Mesenteric fat pad (tissue), 1 donor: Measurements from ENCODE around the gene EVPLL. TPM values are rescaled to one million over a fixed set of nuclear protein-coding genes. Genes with fewer than 3 reads are reported as not detected.
"Not testable (repeated sequence)": the region's sequence is repeated elsewhere in the genome, so short reads cannot be mapped to it uniquely, and the experiment has no call there.

Source experiments
- DNase-seq: peaks from one replicate; pipeline ENCODE4 v3.0.0-alpha.2; 2020; ENCODE audit warnings: low spot score
- microRNA-seq: library from miRNA; unstranded; fragments of <30 nt; microRNA quantifications from one replicate; pipeline ENCODE4 v1.2.0, GENCODE V29; 2020; ENCODE audit warnings: borderline number of aligned reads
- total RNA-seq: library from RNA; stranded (reverse); fragmentation: NEBNext Ultra II Directional; extraction: Animal tissue kit (Norgen Biotek cat#: 25700); gene quantifications from one replicate; pipeline ENCODE4 v1.2.1, GENCODE V29; 2021
- donor health status: DM: yes; HTN: yes; CAD: no.

EVPLL gene
- total RNA-seq, 1 donor from 2014 or later, result 0.22 TPM

- not testable (repeated sequence) for DNase-seq
Observed at GRCh38 chr17:18422464-18422863, 44.9 kb downstream of the EVPLL start.

GRCh38 chr17:18423015-18423414 lies 45.4 kb downstream of the EVPLL start:
- DNase-seq, result not testable (repeated sequence)

GRCh38 chr17:18425593-18425992 lies 48.0 kb downstream of the EVPLL start:
- not testable (repeated sequence) for DNase-seq

GRCh38 chr17:18426639-18427038 lies 49.1 kb downstream of the EVPLL start:
- not testable (repeated sequence) for DNase-seq

GRCh38 chr17:18432206-18432605 lies 54.6 kb downstream of the EVPLL start:
- not testable (repeated sequence) for DNase-seq

Small RNA genes lying within 50 kb of the gene (microRNA-seq; reads per million reads assigned to microRNA genes)
- not detected for gene MIR6778

Other genes with a start within 250 kb of the EVPLL start
- gene ALKBH5, start 193.9 kb upstream of the EVPLL start, total RNA-seq, result 86.9 TPM
- 12.0 TPM for gene LLGL1, start 152.1 kb upstream of the EVPLL start, total RNA-seq
- gene FLII, start 119.0 kb upstream of the EVPLL start, total RNA-seq, result 269 TPM
- 4.6 TPM for gene MIEF2, start 117.1 kb upstream of the EVPLL start, total RNA-seq
- gene TOP3A, start 62.8 kb upstream of the EVPLL start, total RNA-seq, result 34.1 TPM
- 14.3 TPM for gene SMCR8, start 62.5 kb upstream of the EVPLL start, total RNA-seq
- gene SHMT1, start 14.2 kb upstream of the EVPLL start, total RNA-seq, result 87.2 TPM
- gene LGALS9C, start 99.0 kb downstream of the EVPLL start, total RNA-seq, result not detected